GM10266 (cell line): ENCODE results near the gene MEIOSIN.
"Not testable (repeated sequence)": the region's sequence is repeated elsewhere in the genome, so short reads cannot be mapped to it uniquely, and the experiment has no call there.

Experiments
- DNase-seq: peaks from one replicate; pipeline ENCODE4 v3.0.0; 2012; ENCODE audit errors: extremely low spot score
- CTCF ChIP-seq: IDR thresholded peaks from 2 replicates; pipeline ENCODE4 v1.5.1; 2012; ENCODE audit warnings: mild to moderate bottlenecking, low read depth; ENCODE audit not compliant: control insufficient read depth, insufficient read depth; ENCODE audit errors: missing control alignments

Gene MEIOSIN

GRCh38 chr19:45713141-45713540 lies 20.1 kb upstream of the MEIOSIN start:
- DNase-seq = no peak
- no peak for TF ChIP-seq CTCF

GRCh38 chr19:45715139-45715538 lies 18.1 kb upstream of the MEIOSIN start:
- no peak for TF ChIP-seq CTCF
- DNase-seq = no peak

- TF ChIP-seq CTCF = no peak
- DNase-seq = no peak
Measured at GRCh38 chr19:45716359-45717130, 16.7 kb upstream of the MEIOSIN start.

GRCh38 chr19:45717131-45717982 lies 15.9 kb upstream of the MEIOSIN start:
- TF ChIP-seq CTCF = peak; percentile 33

GRCh38 chr19:45717983-45718650 lies 15.1 kb upstream of the MEIOSIN start:
- no peak for TF ChIP-seq CTCF
- no peak for DNase-seq

More at GRCh38 chr19:45717131-45717982, 15.9 kb upstream of the MEIOSIN start:
- peak; percentile 96 for DNase-seq

- not testable (repeated sequence) for DNase-seq
Measured at GRCh38 chr19:45720065-45720464, 13.2 kb upstream of the MEIOSIN start.

- DNase-seq = not testable (repeated sequence)
Measured at GRCh38 chr19:45728683-45729082, 4.6 kb upstream of the MEIOSIN start.

GRCh38 chr19:45729800-45730290 lies 3.4 kb upstream of the MEIOSIN start:
- peak; percentile 66 for DNase-seq
- no peak for TF ChIP-seq CTCF
